ENCODE measurements around the gene SPTBN5. TPM values are rescaled to one million over a fixed set of nuclear protein-coding genes. Genes with fewer than 3 reads are reported as not detected.
A peak's percentile ranks its signal among the peaks of the same experiment; 100 is the strongest.

Gene SPTBN5
- total RNA-seq, 1 experiment from 2014 or later: 1.6 TPM

DNA sequence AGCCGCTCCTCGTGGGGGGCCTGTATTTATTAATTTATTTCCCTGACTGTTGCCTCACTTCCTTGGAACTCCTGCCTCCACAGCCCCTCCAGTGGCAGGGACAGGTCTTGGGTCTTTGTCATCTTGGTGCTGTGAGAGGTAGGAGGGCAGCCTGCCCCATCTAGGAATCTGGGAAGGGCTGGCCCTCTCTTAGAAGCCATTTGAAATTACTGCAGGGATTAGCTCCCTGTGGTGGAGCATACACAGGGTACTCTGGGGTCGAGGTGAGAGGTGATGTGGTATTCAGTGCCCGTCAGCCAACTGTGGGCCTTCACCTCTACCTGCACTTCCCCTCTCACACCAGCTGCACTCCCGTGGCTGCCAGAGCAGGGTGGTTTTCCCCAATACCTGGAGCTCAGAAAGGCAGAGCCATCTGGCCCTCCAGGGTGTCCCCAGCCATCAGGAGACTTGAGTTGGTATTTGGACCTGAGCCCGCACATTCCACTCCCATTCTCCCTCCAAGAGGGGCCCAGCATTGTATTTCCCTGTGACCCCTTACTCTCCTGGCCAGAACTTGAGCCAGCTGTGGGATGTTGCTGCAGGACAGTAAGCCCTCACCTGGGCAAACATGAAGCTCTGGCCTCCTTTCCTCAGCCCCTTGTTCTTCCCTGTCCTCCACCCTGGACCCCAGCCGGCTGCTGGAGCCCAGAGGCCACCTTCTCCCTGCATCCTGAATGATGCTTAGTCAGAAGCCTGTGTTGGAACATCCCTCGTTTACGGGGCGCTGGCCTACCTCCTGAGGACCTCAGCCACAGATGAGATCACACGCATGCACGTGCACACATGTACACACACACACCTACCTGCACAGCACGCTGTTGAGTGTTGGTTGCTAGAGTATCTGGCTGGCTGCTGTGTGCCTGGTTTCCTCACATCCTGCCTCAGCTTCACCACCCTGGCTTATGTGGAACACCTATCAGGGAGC is 68.0 kb downstream of the SPTBN5 start:
- DNase-seq (ENCODE audit: low spot score): no peak

GRCh38 chr15:41825145-41825544 is 68.7 kb downstream of the SPTBN5 start:
- DNase-seq (ENCODE audit: low spot score): no peak

GRCh38 chr15:41824062-41824745 is 69.6 kb downstream of the SPTBN5 start:
- DNase-seq (ENCODE audit: low spot score): no peak

DNA sequence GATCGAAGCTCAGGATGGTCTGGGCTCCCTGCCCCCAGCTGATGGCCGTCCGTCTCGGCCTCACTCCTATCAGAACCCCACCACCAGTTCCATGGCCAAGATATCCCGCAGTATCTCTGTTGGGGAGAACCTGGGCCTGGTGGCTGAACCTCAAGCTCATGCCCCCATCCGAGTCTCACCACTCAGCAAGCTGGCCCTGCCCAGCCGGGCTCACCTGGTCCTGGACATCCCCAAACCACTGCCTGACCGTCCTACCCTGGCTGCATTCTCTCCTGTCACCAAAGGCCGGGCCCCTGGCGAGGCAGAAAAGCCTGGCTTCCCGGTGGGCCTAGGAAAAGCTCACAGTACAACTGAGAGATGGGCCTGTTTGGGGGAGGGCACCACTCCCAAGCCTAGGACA is 70.4 kb downstream of the SPTBN5 start:
- DNase-seq (ENCODE audit: low spot score): no peak

DNA sequence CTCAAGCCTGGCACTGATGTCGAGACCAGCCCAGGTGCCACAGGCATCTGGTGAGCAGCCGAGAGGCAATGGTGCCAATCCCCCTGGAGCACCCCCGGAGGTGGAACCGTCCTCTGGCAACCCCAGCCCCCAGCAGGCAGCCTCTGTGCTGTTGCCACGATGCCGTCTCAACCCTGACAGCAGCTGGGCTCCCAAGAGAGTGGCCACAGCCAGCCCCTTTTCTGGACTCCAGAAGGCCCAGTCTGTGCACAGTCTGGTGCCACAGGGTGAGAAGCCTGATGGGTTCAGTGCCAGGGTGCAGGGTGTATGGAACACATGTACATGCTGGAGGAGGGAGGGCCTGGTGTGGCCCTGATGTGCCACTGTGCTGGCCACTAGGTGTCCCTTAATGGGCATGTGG is 70.9 kb downstream of the SPTBN5 start:
- peak; percentile 21 for DNase-seq (ENCODE audit: low spot score)

DNA sequence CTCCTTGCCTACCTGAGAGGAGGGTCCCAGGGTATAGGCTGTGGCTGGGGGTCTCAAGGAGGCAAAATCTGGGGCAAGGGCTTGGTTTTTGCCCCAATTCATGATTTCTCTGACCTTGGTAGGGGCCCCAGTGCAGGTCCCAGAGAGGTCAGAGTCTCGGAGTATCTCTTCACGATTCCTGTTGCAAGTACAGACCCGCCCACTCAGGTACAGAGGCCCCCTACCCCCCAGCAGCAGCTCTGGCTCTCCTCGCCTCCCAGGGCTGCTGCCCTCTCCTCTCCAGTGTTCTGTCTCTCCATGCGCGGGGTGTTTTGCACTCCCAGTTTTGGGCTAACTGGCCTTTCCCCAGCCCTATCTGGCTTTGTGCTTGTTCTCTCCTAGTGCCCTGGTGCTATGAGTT is 71.4 kb downstream of the SPTBN5 start:
- no peak for DNase-seq (ENCODE audit: low spot score)

GRCh38 chr15:41821831-41822230 is 72.0 kb downstream of the SPTBN5 start:
- DNase-seq (ENCODE audit: low spot score): no peak

- no peak for DNase-seq (ENCODE audit: low spot score)
Measured at GRCh38 chr15:41820791-41821423, 72.9 kb downstream of the SPTBN5 start.

DNA sequence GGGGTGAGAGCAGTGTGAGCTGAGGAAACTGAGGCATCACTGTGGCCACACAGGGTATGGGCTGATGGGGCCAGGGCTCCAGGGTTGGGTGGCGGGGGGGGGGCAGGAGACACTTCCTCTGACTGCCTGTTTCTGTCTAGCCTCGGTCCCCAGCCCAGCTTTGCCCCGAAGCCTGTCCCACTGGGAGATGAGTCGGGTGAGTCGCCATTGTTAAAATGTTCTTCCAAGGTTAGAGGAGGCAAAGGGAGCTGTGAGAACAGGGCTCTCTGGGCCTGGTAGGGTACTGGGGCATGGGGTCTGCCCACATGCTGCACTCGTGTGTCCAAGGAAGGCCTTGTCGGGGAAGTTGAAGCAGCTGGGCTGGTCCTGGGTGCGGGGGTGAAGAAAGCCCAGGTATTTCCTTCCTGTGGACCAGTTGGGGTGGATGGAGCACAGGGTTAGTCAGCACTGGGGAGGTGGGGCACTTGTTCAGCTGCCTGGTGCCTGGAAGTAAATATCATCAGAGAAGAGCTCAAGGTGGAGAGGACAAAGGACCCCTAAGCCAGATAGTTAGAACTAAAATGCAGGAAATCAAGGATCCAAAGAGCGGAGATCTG is 74.3 kb downstream of the SPTBN5 start:
- no peak for DNase-seq (ENCODE audit: low spot score)

DNA sequence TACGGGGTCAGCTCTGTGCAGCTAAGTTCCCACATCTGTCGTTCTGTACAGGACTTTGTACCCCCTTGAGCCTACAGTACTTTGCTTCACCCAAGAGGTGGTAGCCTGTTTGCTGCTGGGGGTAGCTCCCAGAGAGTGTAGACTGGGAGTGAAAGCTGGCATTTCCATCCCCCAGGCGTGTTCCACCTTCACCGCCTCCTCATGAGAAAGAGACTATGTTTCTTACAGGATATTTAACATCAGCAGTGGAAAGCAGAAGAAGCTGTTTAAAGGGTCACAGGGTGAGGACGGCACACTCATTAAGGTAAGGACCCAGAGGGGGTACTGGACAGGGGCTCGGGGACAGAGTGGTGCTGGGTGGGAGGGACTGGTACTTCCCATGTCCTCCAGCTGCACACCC is 76.1 kb downstream of the SPTBN5 start:
- no peak for DNase-seq (ENCODE audit: low spot score)

DNA sequence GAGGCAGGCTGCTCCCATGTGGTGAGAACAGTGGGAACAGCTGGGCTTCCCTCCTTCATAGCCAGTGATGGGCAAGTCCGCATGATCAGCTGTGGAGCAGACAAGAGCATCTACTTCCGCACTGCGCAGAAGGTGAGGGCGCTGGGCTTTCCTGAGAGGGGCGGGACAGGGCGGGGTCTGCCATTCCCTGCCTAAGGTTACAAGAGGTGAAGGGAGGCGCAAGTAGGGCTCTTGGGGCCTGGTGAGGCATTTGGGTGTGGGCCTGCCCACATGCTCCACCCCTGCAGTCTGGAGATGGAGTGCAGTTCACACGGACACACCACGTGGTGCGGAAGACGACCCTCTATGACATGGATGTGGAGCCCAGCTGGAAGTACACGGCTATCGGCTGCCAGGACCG is 76.5 kb downstream of the SPTBN5 start:
- DNase-seq (ENCODE audit: low spot score): no peak

- no peak for DNase-seq (ENCODE audit: low spot score)
Measured at GRCh38 chr15:41816788-41817187, 77.1 kb downstream of the SPTBN5 start.

DNA sequence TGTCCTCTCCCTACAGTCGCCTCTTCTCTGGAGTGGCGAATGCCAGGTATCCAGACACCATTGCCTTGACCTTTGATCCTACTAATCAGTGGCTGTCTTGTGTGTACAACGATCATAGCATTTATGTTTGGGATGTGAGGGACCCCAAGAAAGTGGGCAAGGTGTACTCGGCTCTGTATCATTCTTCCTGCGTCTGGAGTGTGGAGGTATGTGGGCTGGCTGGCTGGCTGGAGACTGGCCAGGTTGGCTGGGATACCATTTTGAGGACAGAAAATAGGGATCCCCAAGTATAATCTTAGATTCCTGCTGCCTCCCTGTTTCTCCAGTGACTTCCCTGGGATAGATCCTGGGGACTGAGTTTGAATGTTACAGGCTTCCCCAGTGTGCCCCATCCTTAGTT is 79.3 kb downstream of the SPTBN5 start:
- DNase-seq (ENCODE audit: low spot score): no peak

DNA sequence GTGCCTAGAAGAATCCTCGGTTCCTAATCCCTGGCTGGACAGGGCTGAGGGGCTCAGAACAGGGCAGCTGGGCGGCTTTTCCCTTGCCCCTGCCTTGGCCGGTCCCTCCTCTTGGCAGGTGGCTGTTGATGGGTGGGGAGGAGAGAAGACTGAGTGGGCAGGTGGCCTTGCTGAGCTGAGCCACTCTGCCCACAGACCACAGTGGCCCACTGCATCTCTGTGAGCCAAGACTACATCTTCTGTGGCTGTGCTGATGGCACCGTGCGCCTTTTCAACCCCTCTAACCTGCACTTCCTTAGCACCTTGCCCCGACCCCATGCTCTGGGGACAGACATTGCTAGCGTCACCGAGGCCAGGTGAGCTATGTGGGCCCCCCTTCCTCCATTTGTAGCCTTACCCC is 80.4 kb downstream of the SPTBN5 start:
- no peak for DNase-seq (ENCODE audit: low spot score)

DNA sequence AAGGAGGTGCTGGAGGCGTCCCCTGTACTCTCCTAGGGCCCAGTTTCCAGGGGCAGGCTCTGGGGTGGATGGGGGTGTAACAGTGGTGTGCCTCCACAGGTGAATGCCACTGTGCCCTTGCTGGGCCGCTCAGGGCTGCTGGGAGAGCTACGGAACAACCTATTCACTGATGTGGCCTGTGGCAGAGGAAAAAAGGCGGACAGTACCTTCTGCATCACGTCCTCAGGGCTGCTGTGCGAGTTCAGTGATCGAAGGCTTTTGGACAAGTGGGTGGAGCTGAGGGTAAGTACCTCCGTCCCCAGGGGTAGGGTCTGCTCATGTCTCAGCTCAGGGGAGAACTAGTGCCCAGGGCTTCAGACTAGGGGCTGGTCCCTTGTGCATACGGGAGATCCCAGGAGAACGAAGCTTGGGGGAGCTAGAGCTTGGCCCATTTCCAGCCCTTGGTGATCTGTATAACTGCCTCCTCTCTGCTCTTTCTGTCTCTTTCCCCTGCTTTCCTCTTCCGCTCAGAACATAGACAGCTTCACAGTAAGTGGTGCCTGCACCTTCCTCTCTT is 81.0 kb downstream of the SPTBN5 start:
- DNase-seq (ENCODE audit: low spot score): no peak

DNA sequence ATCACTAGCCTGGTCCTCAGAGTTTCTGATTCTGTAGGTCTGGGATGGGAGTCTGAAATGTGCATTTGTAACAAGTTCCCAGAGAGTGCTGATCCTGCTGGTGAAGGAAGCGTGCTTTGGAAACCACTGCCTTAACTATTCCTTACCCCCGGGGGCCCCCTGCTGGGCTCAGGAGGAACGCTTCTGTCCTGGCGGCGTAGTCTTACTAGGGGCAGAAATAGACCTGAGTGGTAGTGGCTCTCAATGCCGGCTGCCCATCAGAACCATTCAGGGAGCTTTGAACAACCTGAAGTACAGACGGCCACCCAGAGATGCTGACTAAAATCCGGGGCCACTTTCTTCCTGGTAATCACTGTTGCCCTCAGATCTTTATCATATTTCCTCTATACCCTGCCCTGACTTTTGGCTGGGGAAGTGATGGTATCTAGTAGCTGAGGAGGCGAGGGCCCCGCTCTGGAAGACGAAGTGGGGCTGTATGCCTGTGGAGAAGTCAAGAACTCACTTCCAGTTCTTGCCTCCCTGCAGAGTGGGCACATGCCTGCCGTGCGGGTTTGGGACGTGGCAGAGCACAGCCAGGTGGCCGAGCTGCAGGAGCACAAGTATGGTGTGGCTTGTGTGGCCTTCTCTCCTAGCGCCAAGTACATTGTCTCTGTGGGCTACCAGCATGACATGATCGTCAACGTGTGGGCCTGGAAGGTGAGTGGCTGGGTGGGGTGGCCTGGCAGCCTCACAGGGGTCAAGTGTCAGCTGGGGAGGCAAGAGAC is 82.2 kb downstream of the SPTBN5 start:
- peak; percentile 91 for DNase-seq (ENCODE audit: low spot score)

GRCh38 chr15:41810651-41811431 is 83.0 kb downstream of the SPTBN5 start:
- DNase-seq (ENCODE audit: low spot score): no peak

DNA sequence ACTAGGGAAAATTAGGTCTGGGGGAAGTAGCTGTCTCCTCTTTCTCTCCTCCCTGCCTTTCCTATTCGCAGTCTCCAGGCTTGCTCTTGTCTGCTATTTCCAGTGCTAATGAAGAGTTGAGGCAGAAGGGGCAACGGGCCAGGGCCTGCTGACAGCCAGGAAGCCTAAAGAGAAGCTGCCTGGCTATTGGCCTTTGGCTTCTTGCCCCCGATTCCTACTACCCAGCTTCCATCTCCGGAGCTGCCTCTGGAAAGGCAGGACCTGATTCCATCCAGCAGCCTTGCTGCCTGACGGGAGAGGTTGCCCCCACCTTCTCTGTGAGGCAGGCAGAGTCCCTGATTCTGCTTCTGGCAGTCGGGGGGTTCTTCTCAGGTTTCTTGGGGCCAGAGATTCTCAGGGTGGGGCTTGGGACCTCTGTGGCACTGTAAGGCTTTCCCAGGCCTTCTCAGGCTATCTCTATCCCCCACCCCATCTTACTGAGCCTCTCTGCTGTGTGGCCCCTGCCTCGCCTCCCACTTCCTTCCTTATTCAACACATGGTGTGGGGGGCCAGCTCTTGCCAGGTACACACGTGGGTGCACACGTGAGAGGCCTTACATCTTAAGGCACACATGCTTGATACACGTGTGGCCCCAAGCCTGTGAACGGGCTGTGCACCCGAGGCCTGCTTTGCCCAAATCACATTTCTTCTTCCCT is 84.2 kb downstream of the SPTBN5 start:
- no peak for DNase-seq (ENCODE audit: low spot score)

DNA sequence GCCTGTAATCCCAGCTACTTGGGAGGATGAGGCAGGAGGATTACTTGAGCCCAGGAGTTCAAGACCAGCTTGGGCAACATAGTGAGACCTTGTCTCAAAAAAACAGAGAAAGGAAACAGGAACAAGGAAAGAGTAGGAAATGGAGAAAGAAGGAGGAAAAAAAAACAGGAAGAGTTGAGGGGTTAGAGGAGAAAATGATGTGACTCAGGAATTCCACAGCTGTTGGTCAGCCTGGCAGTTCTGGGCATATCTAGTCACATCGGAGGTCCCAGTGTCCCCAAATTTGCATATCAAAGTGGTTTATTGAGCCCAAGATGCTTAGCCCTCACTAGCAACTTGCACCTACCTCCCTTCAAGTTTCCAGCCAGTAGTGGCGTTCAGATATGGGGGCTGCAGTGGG is 84.7 kb downstream of the SPTBN5 start:
- DNase-seq (ENCODE audit: low spot score): no peak

All from HT-29 (cell line).